ENCODE results near the gene PALS1. TPM values are rescaled to one million over a fixed set of nuclear protein-coding genes. Genes with fewer than 3 reads are reported as not detected.

Gene PALS1
- total and polyA plus RNA-seq, 2 donors (not counting 1 experiment from before 2014, with no cell fraction given), result 2.6 to 17.0 TPM

DNA sequence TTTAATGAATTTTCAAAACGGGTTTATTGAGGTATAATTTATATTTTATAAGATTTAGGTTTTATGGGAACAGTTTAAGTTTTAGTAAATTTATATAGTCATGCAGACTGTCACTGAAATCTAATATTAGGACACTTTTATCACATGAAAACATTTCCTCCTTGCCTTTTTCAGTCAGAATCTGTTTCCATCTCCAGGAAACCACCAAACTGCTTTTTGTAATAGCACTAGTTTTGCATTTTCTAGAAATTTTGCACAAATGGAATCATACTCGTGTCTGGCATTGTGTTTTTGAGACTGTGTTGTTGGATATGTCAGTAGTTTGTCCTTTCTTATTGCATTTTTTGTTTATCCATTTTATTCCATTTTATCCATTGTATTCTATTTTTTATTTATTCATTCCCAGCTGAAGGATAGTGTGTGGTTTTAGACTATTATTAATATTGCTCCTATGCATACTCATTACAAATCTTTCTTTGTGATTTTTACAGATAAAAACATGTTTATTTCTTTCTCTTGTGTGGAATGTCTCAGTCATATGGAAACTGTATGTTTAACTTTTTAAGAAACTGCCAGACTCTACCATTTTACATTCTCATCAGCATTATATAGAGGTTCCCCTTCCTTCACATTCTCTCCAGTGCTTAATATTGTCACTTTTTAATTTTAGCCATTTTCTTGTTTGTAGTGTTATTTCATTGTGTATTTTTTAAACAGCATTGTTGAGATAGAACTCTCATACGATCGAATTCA, 26.5 kb downstream of the PALS1 start:
- Histone ChIP-seq H3K9ac (ENCODE audit: low read length) (no peak overlapping the region), H3K36me3 (replicated peaks in 1 of 2; ENCODE audit: control extremely low read depth in 1 of 2, control insufficient read depth in 1 of 2, extremely low read depth in 1 of 2, insufficient read depth in 2 of 2, low read length in 1 of 2) (peaks cover 0 to 4% of the 10 kb centered on the region in 2 experiments), H3K79me2 (ENCODE audit: control insufficient read depth, insufficient read depth, low read length) (peaks cover 9% of the 10 kb centered on the region), H2AFZ (ENCODE audit: insufficient read depth, low read depth, low read length, poor library complexity, severe bottlenecking) (no peak overlapping the region), H4K20me1 (ENCODE audit: control insufficient read depth, insufficient read depth, low read length, poor library complexity, severe bottlenecking) (no peaks in the 10 kb centered on the region), H3K9me3 (ENCODE audit: control extremely low read depth in 1 of 3, control insufficient read depth in 2 of 3, insufficient read depth in 1 of 3, low read length in 2 of 3) (peaks cover 0 to 3% (median 0%) of the 10 kb centered on the region in 3 donors), H3K4me3 (ENCODE audit: control extremely low read depth in 1 of 5, extremely low read depth in 1 of 5, insufficient read depth in 1 of 5, low read depth in 2 of 5, low read length in 4 of 5) (no peak overlapping the region), H3K27ac (ENCODE audit: low read length in 2 of 2) (no peak overlapping the region), H3K4me2 (replicated peaks; ENCODE audit: low read depth, low read length, poor library complexity, severe bottlenecking) (no peak overlapping the region), H3K4me1 (ENCODE audit: control insufficient read depth in 2 of 2, insufficient read depth in 2 of 2, low read length in 2 of 2) (no peaks in the 10 kb centered on the region), H3K27me3 (replicated peaks in 1 of 4; ENCODE audit: control extremely low read depth in 1 of 4, control insufficient read depth in 3 of 4, insufficient read depth in 4 of 4, low read length in 3 of 4) (no peaks in the 10 kb centered on the region)
- H3K4me3 Mint-ChIP-seq, result no peak overlapping the region
- intact Hi-C loops (cut with micrococcal nuclease), result no loop called here
- CTCF ChIA-PET, result no interaction called here
- H3K27ac Mint-ChIP-seq, result no peak overlapping the region
- POLR2A ChIA-PET, result no interaction called here
- 100% methylated on average over 2 of the region's 4 CpGs for WGBS (ENCODE audit: insufficient coverage)
- H3K27me3 Mint-ChIP-seq, result no peaks in the 10 kb centered on the region
- no peaks in the 10 kb centered on the region for H3K9me3 Mint-ChIP-seq (ENCODE audit: insufficient read depth)
- no peak for ATAC-seq (ENCODE audit: low read depth)
- no peak for DNase-seq
- H3K4me1 Mint-ChIP-seq, result peaks cover 1% of the 10 kb centered on the region
- TF ChIP-seq EZH2 (IDR thresholded peaks at IDR 0.05; ENCODE audit: borderline replicate concordance, insufficient read depth, low read depth, low read length, poor library complexity, severe bottlenecking), result no peak
- TF ChIP-seq, protein P1, sequence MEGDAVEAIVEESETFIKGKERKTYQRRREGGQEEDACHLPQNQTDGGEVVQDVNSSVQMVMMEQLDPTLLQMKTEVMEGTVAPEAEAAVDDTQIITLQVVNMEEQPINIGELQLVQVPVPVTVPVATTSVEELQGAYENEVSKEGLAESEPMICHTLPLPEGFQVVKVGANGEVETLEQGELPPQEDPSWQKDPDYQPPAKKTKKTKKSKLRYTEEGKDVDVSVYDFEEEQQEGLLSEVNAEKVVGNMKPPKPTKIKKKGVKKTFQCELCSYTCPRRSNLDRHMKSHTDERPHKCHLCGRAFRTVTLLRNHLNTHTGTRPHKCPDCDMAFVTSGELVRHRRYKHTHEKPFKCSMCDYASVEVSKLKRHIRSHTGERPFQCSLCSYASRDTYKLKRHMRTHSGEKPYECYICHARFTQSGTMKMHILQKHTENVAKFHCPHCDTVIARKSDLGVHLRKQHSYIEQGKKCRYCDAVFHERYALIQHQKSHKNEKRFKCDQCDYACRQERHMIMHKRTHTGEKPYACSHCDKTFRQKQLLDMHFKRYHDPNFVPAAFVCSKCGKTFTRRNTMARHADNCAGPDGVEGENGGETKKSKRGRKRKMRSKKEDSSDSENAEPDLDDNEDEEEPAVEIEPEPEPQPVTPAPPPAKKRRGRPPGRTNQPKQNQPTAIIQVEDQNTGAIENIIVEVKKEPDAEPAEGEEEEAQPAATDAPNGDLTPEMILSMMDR (IDR thresholded peaks at IDR 0.05), result no peak

DNA sequence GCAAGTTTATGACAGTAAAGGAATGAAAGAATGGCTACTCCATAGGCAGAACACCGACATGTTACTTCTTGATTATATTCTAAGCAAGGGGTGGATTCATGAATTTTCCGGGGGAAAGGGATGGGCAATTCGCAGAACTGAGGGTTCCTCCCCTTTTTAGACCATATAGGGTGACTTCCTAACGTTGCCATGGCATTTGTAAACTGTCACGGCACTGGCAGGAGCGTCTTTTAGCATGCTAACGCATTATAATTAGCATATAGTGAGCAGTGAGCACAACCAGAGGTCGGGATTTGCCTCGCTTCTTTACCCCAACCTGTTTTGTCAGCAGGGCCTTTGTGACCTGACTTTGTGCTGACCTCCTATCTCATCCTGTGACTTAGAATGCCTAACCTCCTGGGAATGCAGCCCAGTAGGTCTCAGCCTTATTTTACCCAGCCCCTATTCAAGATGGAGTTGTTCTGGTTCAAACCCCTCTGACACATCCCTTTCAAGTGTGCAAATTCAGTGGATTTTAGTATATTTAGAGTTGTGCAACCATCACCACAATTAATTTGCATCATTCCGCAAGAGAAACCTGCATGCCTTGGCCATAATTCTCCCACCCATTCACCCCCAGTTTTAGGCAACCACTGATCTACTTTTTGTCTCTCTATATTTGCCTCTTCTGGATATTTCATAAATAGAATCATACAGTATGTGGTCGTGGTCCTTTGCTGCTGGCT, 27.4 kb downstream of the PALS1 start:
- ChIA-PET CTCF (interaction anchor here (2.4 kb wide), 1 partner anchor 17 kb away, joined by 8 read pairs; no protein-coding TSS in a partner anchor), POLR2A (no interaction called here)
- WGBS (ENCODE audit: insufficient coverage), result 94% methylated on average over 2 of the region's 11 CpGs
- Mint-ChIP-seq H3K9me3 (ENCODE audit: insufficient read depth) (no peaks in the 10 kb centered on the region), H3K27me3 (no peaks in the 10 kb centered on the region), H3K27ac (no peak overlapping the region), H3K4me1 (peaks cover 1% of the 10 kb centered on the region), H3K4me3 (no peak overlapping the region)
- no peaks in the 10 kb centered on the region for H3K27me3 ChIP-seq (replicated peaks in 1 of 4; ENCODE audit: control extremely low read depth in 1 of 4, control insufficient read depth in 3 of 4, insufficient read depth in 4 of 4, low read length in 3 of 4)
- H3K79me2 ChIP-seq (ENCODE audit: control insufficient read depth, insufficient read depth, low read length), result peaks cover 7% of the 10 kb centered on the region
- no peak overlapping the region for H3K4me3 ChIP-seq (ENCODE audit: control extremely low read depth in 1 of 5, extremely low read depth in 1 of 5, insufficient read depth in 1 of 5, low read depth in 2 of 5, low read length in 4 of 5)
- no peak for ATAC-seq (ENCODE audit: low read depth)
- intact Hi-C loops (cut with micrococcal nuclease), result no loop called here
- TF ChIP-seq, protein P1 (IDR thresholded peaks at IDR 0.05), result no peak
- TF ChIP-seq EZH2 (IDR thresholded peaks at IDR 0.05; ENCODE audit: borderline replicate concordance, insufficient read depth, low read depth, low read length, poor library complexity, severe bottlenecking), result no peak
- peaks cover 0 to 4% of the 10 kb centered on the region in 2 experiments for H3K36me3 ChIP-seq (replicated peaks in 1 of 2; ENCODE audit: control extremely low read depth in 1 of 2, control insufficient read depth in 1 of 2, extremely low read depth in 1 of 2, insufficient read depth in 2 of 2, low read length in 1 of 2)
- no peak overlapping the region for H3K9ac ChIP-seq (ENCODE audit: low read length)
- H3K4me2 ChIP-seq (replicated peaks; ENCODE audit: low read depth, low read length, poor library complexity, severe bottlenecking), result no peak overlapping the region
- no peaks in the 10 kb centered on the region for H3K4me1 ChIP-seq (ENCODE audit: control insufficient read depth in 2 of 2, insufficient read depth in 2 of 2, low read length in 2 of 2)
- H4K20me1 ChIP-seq (ENCODE audit: control insufficient read depth, insufficient read depth, low read length, poor library complexity, severe bottlenecking), result no peaks in the 10 kb centered on the region
- H3K27ac ChIP-seq (ENCODE audit: low read length in 2 of 2), result no peak overlapping the region
- no peak for DNase-seq
- H3K9me3 ChIP-seq (ENCODE audit: control extremely low read depth in 1 of 3, control insufficient read depth in 2 of 3, insufficient read depth in 1 of 3, low read length in 2 of 3), result peaks cover 0 to 4% (median 0%) of the 10 kb centered on the region in 3 donors
- H2AFZ ChIP-seq (ENCODE audit: insufficient read depth, low read depth, low read length, poor library complexity, severe bottlenecking), result no peak overlapping the region
